ENCODE results near the gene NME1.

Gene NME1

GRCh38 chr17:51200295-51200694, 46.9 kb downstream of the NME1 start:
- Histone ChIP-seq H3K9ac (no peak overlapping the region), H3K36me3 (peaks cover 89 to 97% (median 93%) of the 10 kb centered on the region in 11 experiments), H3K4me3 (no peak overlapping the region), H4K20me1 (no peaks in the 10 kb centered on the region), H3K4me1 (no peaks in the 10 kb centered on the region), H3K27me3 (no peaks in the 10 kb centered on the region), H3K9me3 (replicated peaks in 1 of 11) (no peaks in the 10 kb centered on the region), H3K4me2 (no peak overlapping the region), H3K27ac (no peak overlapping the region)
- TF ChIP-seq Cebpa-rat (IDR thresholded peaks at IDR 0.05) = no peak

- no peaks in the 10 kb centered on the region for H4K20me1 ChIP-seq
- no peaks in the 10 kb centered on the region for H3K9me3 ChIP-seq (replicated peaks in 1 of 11)
- peaks cover 89 to 97% (median 93%) of the 10 kb centered on the region in 11 experiments for H3K36me3 ChIP-seq
- H3K4me1 ChIP-seq = no peaks in the 10 kb centered on the region
- H3K4me2 ChIP-seq = no peak overlapping the region
- H3K27me3 ChIP-seq = no peaks in the 10 kb centered on the region
- TF ChIP-seq Cebpa-rat (IDR thresholded peaks at IDR 0.05) = no peak
- no peak overlapping the region for H3K9ac ChIP-seq
- H3K27ac ChIP-seq = no peak overlapping the region
- no peak overlapping the region for H3K4me3 ChIP-seq
Observed at GRCh38 chr17:51200846-51201245, 47.5 kb downstream of the NME1 start.

- Histone ChIP-seq H3K4me3 (no peak overlapping the region), H3K4me2 (no peak overlapping the region), H3K36me3 (peaks cover 95 to 100% (median 98%) of the 10 kb centered on the region in 11 experiments), H3K27me3 (no peaks in the 10 kb centered on the region), H3K4me1 (no peaks in the 10 kb centered on the region), H3K9ac (no peak overlapping the region), H3K27ac (no peak overlapping the region), H4K20me1 (no peaks in the 10 kb centered on the region), H3K9me3 (replicated peaks in 1 of 11) (no peaks in the 10 kb centered on the region)
- no peak for TF ChIP-seq Cebpa-rat (IDR thresholded peaks at IDR 0.05)
Observed at GRCh38 chr17:51203838-51204237, 50.5 kb downstream of the NME1 start.

All from BLaER1 treated with 17β-estradiol and CSF1 and Interleukin-3, amounts not matched to agents 10 nM and 100 nM (cell line).